ENCODE data around the gene OR10A6. TPM values are rescaled to one million over a fixed set of nuclear protein-coding genes. Genes with fewer than 3 reads are reported as not detected.

OR10A6 gene
- total and polyA plus RNA-seq, 9 of the 15 experiments (the other 6 are each of a cell fraction or from before 2014, with no cell fraction given), result not detected

- in situ Hi-C loops (cut with MboI) (no loop called here), intact Hi-C loops (cut with micrococcal nuclease) (no loop called here)
- Histone ChIP-seq H3K9me1 (ENCODE audit: control insufficient read depth, insufficient read depth, low read length) (no peaks in the 10 kb centered on the region), H3K36me3 (ENCODE audit: control insufficient read depth, insufficient read depth, low read length) (no peaks in the 10 kb centered on the region), H3K4me3 (no peak overlapping the region), H3K9ac (ENCODE audit: insufficient read depth in 1 of 2, low read depth in 2 of 2, low read length in 2 of 2) (no peak overlapping the region), H2AFZ (ENCODE audit: low read depth, low read length) (no peak overlapping the region), H3K4me1 (replicated peaks in 1 of 2; ENCODE audit: control insufficient read depth in 2 of 2, insufficient read depth in 2 of 2, low read length in 2 of 2) (peaks cover 0 to 3% of the 10 kb centered on the region in 2 experiments; a peak in 1 of 5 replicates), H3K79me2 (ENCODE audit: control insufficient read depth, insufficient read depth, low read length) (no peaks in the 10 kb centered on the region), H3K27ac (ENCODE audit: extremely low read depth, low read depth, low read length) (no peak overlapping the region), H3K9me3 (replicated peaks; ENCODE audit: control insufficient read depth, insufficient read depth, low read depth, low read length) (no peaks in the 10 kb centered on the region), H3K4me2 (ENCODE audit: insufficient read depth, low read length) (no peak overlapping the region), H3K27me3 (ENCODE audit: control insufficient read depth in 2 of 2, insufficient read depth in 2 of 2, low read length in 2 of 2) (peaks cover 6 to 18% of the 10 kb centered on the region in 2 experiments; a peak in 4 of 5 replicates), H4K20me1 (replicated peaks; ENCODE audit: control insufficient read depth, insufficient read depth, low read length) (no peaks in the 10 kb centered on the region)
- TF ChIP-seq NELFE (IDR thresholded peaks at IDR 0.05; ENCODE audit: insufficient read depth, insufficient read length), result no peak
- no peak for TF ChIP-seq ZNF263 (CRISPR knock-in tag; IDR thresholded peaks at IDR 0.05; ENCODE audit: borderline replicate concordance)
- no peak for TF ChIP-seq PHB (CRISPR knock-in tag; IDR thresholded peaks at IDR 0.05)
- no peak for TF ChIP-seq MTF1 (CRISPR knock-in tag; IDR thresholded peaks at IDR 0.05; ENCODE audit: borderline replicate concordance)
- no peak for TF ChIP-seq ZNF239 (CRISPR knock-in tag; IDR thresholded peaks at IDR 0.05)
- no peak for TF ChIP-seq TEAD1 (CRISPR knock-in tag; IDR thresholded peaks at IDR 0.05)
- TF ChIP-seq ZNF133 (CRISPR knock-in tag; IDR thresholded peaks at IDR 0.05), result no peak
- no peak for TF ChIP-seq EGR1 (conservative IDR thresholded peaks at IDR 0.05)
- TF ChIP-seq ELF2 (CRISPR knock-in tag; IDR thresholded peaks at IDR 0.05), result no peak
- no peak for TF ChIP-seq TFAP4 (CRISPR knock-in tag; IDR thresholded peaks at IDR 0.05; ENCODE audit: borderline replicate concordance)
- TF ChIP-seq ARNT (IDR thresholded peaks at IDR 0.05), result no peak
- TF ChIP-seq PKNOX1 (IDR thresholded peaks at IDR 0.05), result no peak
- TF ChIP-seq FOXM1 (IDR thresholded peaks at IDR 0.05; ENCODE audit: low read depth), result no peak
- no peak for TF ChIP-seq FOXM1 (CRISPR knock-in tag; IDR thresholded peaks at IDR 0.05; ENCODE audit: low read depth)
- no peak for TF ChIP-seq HLTF (IDR thresholded peaks at IDR 0.05)
- TF ChIP-seq HDGF (IDR thresholded peaks at IDR 0.05), result no peak
- no peak for TF ChIP-seq DMBX1 (CRISPR knock-in tag; IDR thresholded peaks at IDR 0.05; ENCODE audit: borderline replicate concordance)
- TF ChIP-seq GABPB1 (CRISPR knock-in tag; IDR thresholded peaks at IDR 0.05), result no peak
- no peak for TF ChIP-seq ZNF584 (CRISPR knock-in tag; IDR thresholded peaks at IDR 0.05; ENCODE audit: low read depth)
- no peak for TF ChIP-seq CHCHD3 (CRISPR knock-in tag; IDR thresholded peaks at IDR 0.05)
- ChIA-PET POLR2A (no interaction called here), CTCF (ENCODE audit: low intra/inter-chr PET ratio) (no interaction called here)
- 11% methylated on average over 3 of the region's 3 CpGs for WGBS (ENCODE audit: insufficient coverage, low coverage, missing lambda C conversion rate)
- DNase-seq (ENCODE audit: extremely low read depth in 1 of 4, low spot score in 3 of 4) (no peak), FAIRE-seq (no peak), ATAC-seq (no peak)
- BruUV-seq (replicated peaks), result no TSS peak
These were observed 33.2 kb upstream of the OR10A6 start for GRCh38 chr11:7964261-7964660.

Measured in K562 (cell line).